Fibroblast of pulmonary artery (primary cell): ENCODE results near the gene HSP90AB1.
A peak's percentile ranks its signal among the peaks of the same experiment; 100 is the strongest.
"Not testable (repeated sequence)": the region's sequence is repeated elsewhere in the genome, so short reads cannot be mapped to it uniquely, and the experiment has no call there.

Experiments
- DNase-seq: peaks from one replicate; pipeline ENCODE4 v3.0.0-alpha.2; 2010; ENCODE audit warnings: low read depth
- H3K4me3 ChIP-seq: replicated peaks from 2 replicates; pipeline ENCODE4 v1.5.1; 2011; ENCODE audit warnings: low read depth, mild to moderate bottlenecking, control low read depth, low read length, moderate library complexity
- TF ChIP-seq, protein P1 (sequence below): IDR thresholded peaks from 2 replicates; pipeline ENCODE4 v1.5.1; 2011; ENCODE audit warnings: mild to moderate bottlenecking, control low read depth, low read length, inconsistent platforms; ENCODE audit errors: missing control alignments

HSP90AB1 gene

DNA sequence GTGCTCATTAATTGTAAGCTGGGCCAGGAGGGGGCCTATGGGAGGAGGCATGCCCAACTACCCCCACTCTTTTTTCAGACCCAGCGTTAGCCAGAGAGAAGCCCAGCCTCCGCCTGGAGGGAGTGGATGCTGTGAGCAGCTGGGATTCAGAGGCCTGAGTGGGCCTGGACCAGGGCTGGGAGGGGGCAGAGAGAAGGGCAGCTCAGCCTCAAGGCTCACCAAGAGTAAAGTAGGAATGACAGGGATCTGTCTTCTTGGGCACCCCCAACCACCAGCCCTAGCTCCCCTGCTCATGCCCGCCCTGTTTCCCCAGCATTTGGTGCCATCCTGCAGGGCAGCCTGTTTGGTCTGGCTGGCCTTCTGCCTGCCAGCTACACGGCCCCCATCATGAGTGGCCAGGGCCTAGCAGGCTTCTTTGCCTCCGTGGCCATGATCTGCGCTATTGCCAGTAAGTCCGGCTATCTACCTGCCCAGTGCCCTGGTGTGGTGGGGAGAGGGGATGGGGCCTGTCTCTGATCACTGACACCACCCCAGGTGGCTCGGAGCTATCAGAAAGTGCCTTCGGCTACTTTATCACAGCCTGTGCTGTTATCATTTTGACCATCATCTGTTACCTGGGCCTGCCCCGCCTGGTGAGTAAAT, 16.7 kb upstream of the HSP90AB1 start:
- TF ChIP-seq, protein P1, sequence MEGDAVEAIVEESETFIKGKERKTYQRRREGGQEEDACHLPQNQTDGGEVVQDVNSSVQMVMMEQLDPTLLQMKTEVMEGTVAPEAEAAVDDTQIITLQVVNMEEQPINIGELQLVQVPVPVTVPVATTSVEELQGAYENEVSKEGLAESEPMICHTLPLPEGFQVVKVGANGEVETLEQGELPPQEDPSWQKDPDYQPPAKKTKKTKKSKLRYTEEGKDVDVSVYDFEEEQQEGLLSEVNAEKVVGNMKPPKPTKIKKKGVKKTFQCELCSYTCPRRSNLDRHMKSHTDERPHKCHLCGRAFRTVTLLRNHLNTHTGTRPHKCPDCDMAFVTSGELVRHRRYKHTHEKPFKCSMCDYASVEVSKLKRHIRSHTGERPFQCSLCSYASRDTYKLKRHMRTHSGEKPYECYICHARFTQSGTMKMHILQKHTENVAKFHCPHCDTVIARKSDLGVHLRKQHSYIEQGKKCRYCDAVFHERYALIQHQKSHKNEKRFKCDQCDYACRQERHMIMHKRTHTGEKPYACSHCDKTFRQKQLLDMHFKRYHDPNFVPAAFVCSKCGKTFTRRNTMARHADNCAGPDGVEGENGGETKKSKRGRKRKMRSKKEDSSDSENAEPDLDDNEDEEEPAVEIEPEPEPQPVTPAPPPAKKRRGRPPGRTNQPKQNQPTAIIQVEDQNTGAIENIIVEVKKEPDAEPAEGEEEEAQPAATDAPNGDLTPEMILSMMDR, result no peak
- no peak for DNase-seq
- H3K4me3 ChIP-seq, result no peak overlapping the region

DNA sequence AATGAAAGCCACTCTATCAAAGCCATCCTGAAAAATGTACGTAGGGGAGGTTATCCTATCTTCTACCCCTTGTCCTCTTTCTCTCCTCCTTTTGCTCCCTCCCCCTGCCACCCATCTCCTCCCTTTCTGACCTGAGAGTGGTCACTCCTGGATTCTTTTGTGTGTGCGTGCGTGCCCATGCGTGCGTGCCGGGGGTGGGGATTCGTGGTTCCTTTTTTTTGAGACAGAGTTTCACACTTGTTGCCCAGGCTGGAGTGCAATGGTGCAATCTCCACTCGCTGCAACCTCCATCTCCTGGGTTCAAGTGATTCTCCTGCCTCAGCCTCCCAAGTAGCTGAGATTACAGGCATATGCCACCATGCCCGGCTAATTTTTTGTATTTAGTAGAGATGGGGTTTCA, 15.5 kb upstream of the HSP90AB1 start:
- not testable (repeated sequence) for DNase-seq, H3K4me3 ChIP-seq

DNA sequence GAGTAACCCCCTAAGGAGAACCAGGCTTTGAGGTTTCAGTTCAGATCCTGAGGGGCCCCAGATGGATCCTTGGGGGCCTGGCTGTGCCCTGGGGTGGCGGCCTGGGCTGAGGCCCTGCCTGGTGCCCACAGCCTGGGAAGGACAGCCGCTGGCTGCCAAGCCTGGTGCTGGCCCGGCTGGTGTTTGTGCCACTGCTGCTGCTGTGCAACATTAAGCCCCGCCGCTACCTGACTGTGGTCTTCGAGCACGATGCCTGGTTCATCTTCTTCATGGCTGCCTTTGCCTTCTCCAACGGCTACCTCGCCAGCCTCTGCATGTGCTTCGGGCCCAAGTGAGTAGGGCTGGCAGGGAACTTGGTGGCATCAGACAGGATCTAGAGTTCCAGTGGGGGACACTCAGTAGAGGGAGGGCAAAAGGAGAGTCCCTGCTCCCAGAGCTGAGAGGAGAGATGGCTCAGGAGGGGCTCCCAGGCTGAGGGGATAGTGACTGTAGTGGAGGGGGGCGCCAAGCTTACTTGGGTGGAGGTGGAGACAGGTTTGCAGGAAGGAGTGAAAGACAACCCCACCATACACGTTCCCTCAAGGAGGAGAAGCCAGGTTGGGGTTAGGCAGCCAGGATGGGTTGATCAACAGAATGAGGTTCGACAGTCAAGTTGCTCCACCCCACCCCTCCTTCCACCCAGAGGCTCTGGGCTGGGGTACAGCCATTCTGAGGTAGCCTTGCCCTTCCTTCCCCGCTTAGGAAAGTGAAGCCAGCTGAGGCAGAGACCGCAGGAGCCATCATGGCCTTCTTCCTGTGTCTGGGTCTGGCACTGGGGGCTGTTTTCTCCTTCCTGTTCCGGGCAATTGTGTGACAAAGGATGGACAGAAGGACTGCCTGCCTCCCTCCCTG, 14.0 kb upstream of the HSP90AB1 start:
- no peak overlapping the region for H3K4me3 ChIP-seq
- TF ChIP-seq, protein P1, result no peak
- no peak for DNase-seq

DNA sequence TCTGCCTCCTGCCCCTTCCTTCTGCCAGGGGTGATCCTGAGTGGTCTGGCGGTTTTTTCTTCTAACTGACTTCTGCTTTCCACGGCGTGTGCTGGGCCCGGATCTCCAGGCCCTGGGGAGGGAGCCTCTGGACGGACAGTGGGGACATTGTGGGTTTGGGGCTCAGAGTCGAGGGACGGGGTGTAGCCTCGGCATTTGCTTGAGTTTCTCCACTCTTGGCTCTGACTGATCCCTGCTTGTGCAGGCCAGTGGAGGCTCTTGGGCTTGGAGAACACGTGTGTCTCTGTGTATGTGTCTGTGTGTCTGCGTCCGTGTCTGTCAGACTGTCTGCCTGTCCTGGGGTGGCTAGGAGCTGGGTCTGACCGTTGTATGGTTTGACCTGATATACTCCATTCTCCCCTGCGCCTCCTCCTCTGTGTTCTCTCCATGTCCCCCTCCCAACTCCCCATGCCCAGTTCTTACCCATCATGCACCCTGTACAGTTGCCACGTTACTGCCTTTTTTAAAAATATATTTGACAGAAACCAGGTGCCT, 13.3 kb upstream of the HSP90AB1 start:
- DNase-seq, result no peak
- TF ChIP-seq, protein P1, result no peak
- no peak overlapping the region for H3K4me3 ChIP-seq

DNA sequence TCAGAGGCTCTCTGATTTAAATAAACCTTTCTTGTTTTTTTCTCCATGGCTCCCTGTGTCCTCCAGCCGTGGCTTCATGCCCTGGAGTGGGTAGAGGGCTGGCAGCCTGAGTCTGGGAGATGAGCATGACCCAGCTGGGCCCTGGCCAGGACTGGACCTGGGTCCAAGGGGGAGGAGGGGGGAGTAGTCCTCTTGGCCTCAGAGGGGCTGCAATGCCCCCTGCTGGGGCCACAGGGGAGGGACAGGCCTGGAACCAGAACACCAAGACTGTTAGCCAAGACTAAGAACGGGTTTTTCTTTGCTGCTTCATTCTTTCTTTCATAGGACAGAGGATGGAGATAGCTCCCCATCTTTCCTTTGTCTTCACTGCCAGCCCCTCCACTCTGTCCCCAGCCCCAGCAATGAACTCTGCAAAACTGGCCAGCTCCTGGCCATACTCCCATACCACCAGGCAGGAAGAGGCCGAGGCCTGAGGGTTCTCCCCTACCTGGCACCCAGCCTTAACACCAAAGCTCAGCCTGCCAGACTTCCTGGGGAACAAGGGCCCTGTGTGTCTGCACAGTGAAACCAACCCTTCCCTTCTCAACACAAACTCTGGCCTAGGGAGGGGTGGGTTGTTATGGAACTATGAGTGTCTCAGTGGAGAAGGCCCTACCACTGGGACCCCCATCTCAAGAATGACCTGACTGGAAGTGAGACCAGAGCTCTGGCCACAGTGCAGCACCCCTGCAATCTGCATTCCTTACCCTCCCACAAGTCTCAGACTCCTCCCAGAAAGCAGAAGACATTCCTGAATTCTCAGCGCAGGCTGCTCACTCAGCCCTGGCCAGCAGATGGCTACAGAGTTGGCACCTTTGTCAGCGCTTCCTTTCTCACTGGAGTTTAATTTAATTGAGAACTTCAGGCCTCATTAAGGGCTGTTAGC, 12.5 kb upstream of the HSP90AB1 start:
- no peak overlapping the region for H3K4me3 ChIP-seq
- TF ChIP-seq, protein P1, result peak; percentile 91
- DNase-seq, result peak; percentile 84

DNA sequence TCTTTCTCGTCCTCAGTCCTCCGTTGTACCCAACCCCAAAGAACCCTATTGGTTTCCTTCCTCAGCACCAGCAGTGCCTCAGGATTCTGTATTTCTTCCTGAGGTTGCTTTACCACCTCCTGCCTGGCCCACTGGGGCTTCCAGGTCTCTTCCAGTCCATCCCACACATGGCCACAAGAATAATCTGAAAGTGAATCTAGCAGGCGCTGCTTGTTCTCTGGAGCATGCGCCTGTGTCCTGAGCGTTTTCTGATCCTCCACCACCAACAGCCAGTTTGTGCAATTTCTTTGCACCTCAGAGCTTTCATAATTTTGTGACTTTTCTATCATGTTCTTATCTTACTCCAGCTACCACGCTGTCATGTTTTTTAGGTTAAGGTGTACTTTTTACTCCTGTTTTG, 11.6 kb upstream of the HSP90AB1 start:
- TF ChIP-seq, protein P1, result no peak
- DNase-seq, result no peak
- H3K4me3 ChIP-seq, result no peak overlapping the region
